HG02623 (cell line): ENCODE measurements around the gene OR2G3.

Experiments
- ATAC-seq: cut with Tn5 transposase; IDR thresholded peaks from one replicate; pipeline ENCODE4 v1.9.1; 2021; ENCODE audit warnings: moderate library complexity; ENCODE audit not compliant: unreplicated experiment

OR2G3 gene

GRCh38 chr1:247605286-247605685 is at the start of gene OR2G3:
Gene OR2G3 (plus strand): TSS chr1:247605586. CDS start chr1:247605586, 0 bp downstream.
- no peak for ATAC-seq

DNA sequence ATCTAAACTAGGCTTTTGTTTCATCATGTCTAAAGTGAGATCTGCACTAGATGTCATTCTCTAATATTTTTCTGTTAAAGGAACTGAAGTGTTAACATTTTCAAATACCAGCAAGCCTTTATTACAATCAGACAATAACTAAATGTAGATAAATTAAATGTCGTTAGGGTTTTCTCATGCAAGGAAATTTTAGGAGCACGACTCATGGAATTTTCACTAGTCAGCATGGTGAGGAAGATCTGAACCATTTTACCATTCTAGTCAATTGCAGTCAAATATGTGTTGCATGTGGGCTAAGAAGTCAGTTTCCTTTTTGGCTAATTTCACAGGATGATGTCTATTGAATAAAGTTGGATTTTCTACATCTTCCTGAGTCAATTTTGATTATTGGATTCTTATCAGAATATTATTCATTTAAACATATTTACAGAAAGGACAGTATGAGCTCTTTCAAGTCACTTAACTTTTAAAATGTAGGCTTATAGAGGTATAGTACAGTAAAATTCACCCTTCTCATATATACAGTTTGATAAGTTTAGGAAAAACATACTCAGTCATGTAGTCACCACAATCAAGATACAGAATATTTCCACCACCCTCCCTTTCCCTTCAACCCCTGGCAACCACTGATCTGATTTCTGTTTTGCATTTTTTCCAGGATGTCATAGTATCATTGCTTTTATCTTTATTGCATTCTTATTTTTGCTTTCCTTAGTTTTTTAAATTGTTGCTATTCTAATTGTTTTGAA is 47.3 kb upstream of the OR2G3 start:
- no peak for ATAC-seq

GRCh38 chr1:247561711-247562110 is 43.7 kb upstream of the OR2G3 start:
- no peak for ATAC-seq

GRCh38 chr1:247562198-247562597 is 43.2 kb upstream of the OR2G3 start:
- no peak for ATAC-seq

- ATAC-seq = no peak
Measured at GRCh38 chr1:247574236-247574635, 31.1 kb upstream of the OR2G3 start.

DNA sequence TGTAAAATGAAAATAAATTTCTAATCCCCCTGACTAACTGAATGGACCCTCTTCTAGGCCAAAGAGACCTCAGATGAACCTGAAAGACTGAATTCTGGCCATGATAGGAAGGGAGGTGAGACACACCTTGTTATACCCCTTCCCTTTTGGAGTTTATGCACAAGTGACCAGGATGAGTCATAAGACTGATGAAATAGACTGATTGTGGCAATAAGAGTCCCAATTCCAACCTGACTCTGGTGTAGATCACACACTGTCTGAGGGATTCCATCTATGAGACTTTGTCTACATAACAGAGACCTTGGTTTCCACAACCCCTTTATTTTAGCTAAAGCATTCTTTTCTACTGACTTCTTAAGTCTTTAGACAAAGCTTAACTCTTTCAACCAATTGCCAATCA is 30.7 kb upstream of the OR2G3 start:
- ATAC-seq = no peak

GRCh38 chr1:247576514-247576913 is 28.9 kb upstream of the OR2G3 start:
- no peak for ATAC-seq

GRCh38 chr1:247578946-247579460 is 26.4 kb upstream of the OR2G3 start:
- ATAC-seq = no peak

GRCh38 chr1:247588060-247588459 is 17.3 kb upstream of the OR2G3 start, which contains the start of gene OR2G2:
Gene OR2G2 (plus strand): TSS chr1:247588360. CDS start chr1:247588360, 0 bp downstream.
- no peak for ATAC-seq

- ATAC-seq = no peak
Measured at GRCh38 chr1:247613405-247613804, 8.0 kb downstream of the OR2G3 start.

GRCh38 chr1:247614625-247615024 is 9.2 kb downstream of the OR2G3 start:
- no peak for ATAC-seq

DNA sequence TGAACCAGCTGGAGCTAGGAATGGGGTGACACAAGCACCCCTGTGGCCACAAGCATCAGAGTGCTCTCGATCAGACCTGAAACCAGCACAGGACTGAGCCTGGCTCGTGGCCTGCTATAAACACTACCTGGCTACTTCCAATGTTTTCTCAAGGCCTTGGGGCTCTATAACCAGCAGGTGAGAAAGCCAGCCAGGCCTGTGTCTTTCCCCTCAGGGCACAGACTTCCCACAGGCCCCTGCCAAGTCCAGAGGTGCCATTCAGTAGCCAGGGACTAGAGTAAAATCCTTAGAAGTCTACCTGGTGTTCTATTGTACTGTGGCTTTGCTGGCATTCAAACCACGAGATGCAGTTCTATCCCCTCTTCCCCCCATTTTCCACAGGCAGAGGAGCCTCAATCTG is 22.6 kb downstream of the OR2G3 start:
- ATAC-seq = no peak

DNA sequence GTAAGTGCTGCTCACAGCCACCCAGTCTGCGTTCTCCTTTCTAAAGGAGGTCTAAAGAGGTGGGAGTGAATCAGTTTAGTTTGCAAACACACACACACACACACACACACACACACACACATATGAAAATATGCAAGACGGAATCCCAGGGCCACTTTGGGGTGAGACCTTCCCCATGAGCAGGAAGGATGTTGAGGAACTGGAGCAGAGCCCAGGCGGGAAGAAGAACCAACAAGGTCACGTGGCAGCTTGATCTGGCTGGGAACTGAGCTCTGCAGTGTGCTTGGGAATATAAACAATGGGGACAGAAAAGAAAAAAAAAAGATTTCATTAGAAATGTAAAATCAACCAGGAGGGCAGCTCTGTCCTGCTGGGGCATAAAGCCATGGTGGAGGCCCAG is 32.6 kb downstream of the OR2G3 start:
- ATAC-seq = no peak

GRCh38 chr1:247638781-247639180 is 33.4 kb downstream of the OR2G3 start:
- no peak for ATAC-seq

DNA sequence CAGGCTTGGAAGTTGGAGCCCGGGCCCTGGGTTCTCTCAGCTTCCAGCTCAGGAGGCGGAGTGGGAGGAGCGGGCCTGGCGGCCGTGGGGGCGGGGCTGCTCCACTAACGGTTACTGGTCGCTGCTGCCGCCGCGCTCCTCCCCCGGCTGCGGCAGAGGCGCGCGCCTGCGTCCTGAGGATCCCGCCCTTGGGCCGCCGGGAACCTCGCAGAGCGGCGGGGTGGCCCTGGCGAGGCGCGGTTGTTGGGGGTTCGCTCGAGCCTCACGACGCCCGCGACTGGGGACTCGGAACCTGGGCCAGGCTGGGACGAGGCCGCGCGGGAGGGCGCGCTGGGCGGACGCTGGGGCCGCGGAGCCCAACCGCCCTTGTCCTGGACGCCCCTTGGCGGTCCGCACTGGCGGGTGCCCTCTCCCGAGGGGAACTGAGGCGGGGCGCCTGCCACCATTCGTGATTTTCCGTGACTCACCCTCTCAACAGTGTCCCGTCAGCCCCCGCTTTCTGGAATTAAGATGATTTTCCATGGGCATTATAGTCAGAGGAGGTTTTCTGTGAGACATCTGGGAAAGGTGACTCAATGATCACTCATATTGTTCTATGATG is 34.1 kb downstream of the OR2G3 start:
- ATAC-seq = no peak

DNA sequence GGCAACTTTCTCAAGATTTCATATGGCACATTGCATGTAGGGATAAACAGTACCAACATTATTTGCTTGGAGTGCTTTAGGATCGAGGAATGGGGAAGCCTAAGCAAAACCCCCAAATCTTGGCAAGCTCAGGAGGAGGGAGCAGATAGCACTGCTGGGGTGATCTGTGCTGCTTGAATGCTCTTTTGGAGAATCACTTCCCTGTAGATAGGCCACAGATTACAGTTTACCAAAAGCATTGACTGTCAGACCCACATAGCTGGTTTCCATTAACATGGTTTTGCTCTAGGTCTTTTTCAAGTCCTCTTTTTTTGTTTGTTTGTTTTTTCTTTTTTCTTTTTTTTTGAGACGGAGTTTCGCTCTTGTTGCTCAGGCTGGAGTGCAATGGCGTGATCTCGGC is 37.4 kb downstream of the OR2G3 start:
- no peak for ATAC-seq

DNA sequence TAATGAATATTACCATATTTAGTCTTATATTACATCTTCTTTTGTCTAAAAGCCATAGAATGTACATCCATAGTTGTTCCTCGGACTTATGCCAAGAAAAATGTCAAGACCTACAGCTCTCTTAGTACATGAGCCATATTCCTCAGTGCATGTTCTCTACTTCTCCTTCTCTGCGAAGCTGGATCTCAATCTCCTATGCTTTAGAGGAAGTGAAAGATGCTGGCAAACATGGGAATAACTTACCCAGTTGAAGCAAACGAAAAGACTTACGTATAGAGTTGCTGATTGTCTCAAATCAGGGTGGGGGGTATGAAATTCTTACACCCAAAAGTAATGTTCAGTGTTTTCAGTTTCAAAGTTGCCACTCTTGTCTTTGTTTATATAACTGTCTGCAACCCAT is 41.5 kb downstream of the OR2G3 start:
- no peak for ATAC-seq

DNA sequence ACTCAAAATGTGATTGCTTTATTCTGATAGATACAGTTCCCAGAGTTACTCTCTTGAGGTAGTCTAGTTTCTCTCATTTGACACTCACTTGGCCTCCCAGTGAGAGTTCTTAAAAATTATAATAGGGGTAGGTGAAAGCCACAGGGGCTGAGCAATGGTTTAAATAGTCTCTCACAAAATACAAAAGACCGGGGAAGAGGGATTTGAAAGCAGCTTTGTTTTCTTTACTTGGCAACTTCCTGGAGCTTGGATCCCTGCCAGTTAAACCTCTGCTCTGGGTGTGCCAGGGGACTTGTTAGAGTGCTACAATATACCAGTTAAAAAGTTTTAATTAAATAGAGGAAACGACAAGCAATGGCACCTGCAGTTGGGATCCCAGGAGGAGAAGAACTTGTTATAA is 42.5 kb downstream of the OR2G3 start:
- no peak for ATAC-seq

GRCh38 chr1:247653040-247653439 is 47.7 kb downstream of the OR2G3 start:
- no peak for ATAC-seq
